Measurements from ENCODE around the gene PFKL. TPM values are rescaled to one million over a fixed set of nuclear protein-coding genes. Genes with fewer than 3 reads are reported as not detected.

Gene PFKL
- total and polyA plus RNA-seq, 2 donors (not counting 1 experiment from before 2014, with no cell fraction given): 267 to 318 TPM

DNA sequence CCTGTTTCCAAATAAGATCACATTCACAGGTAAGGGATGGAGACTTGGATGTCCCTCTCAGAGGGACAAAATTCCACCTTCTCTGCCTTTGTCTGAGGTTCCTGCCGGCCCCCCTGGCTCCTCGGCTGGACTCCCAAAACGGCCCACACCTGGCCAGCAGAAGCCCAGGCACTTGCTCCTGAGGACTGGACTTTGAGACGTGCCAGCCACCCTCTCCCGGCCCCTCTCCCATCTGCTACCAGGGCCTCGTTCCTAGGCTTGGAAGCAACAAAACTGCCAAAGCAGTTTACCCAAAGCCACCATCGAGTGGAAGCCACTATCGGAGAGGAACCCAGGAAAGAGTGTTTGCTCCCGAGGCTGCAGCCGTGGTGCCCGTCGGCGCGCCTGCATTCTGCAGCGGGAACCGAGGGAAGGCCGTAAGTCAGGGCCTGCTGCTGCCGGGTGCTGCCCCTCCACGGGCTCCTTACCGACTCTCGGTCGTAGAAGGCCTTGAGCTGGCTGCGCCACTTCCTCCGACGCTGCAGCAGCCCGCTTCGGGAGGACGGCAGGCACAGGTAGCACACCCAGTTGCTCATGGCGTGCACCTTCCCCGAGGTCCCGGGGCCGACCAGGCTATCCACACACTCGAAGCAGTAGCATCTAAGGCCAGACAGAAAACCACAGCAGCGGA lies 41.7 kb upstream of the PFKL start:
- no peak overlapping the region for H3K27ac ChIP-seq (ENCODE audit: low read length in 2 of 2)
- no peaks in the 10 kb centered on the region for H3K79me2 ChIP-seq (ENCODE audit: control insufficient read depth, insufficient read depth, low read length)
- Mint-ChIP-seq H3K4me3 (no peak overlapping the region), H3K9me3 (ENCODE audit: insufficient read depth) (no peaks in the 10 kb centered on the region), H3K4me1 (peaks cover 3% of the 10 kb centered on the region), H3K27me3 (peaks cover 2% of the 10 kb centered on the region), H3K27ac (no peak overlapping the region)
- ChIA-PET POLR2A (no interaction called here), CTCF (interaction anchor here (1.0 kb wide), 1 partner anchor 8 kb away, joined by 3 read pairs; no protein-coding TSS in a partner anchor)
- H3K9me3 ChIP-seq (ENCODE audit: control extremely low read depth in 1 of 3, control insufficient read depth in 2 of 3, insufficient read depth in 1 of 3, low read length in 2 of 3): no peaks in the 10 kb centered on the region
- TF ChIP-seq EZH2 (IDR thresholded peaks at IDR 0.05; ENCODE audit: borderline replicate concordance, insufficient read depth, low read depth, low read length, poor library complexity, severe bottlenecking): no peak
- no peaks in the 10 kb centered on the region for H3K36me3 ChIP-seq (replicated peaks in 1 of 2; ENCODE audit: control extremely low read depth in 1 of 2, control insufficient read depth in 1 of 2, extremely low read depth in 1 of 2, insufficient read depth in 2 of 2, low read length in 1 of 2)
- intact Hi-C loops (cut with micrococcal nuclease): no loop called here
- ATAC-seq (ENCODE audit: low read depth) (no peak), DNase-seq (no peak)
- no peak overlapping the region for H3K4me3 ChIP-seq (ENCODE audit: control extremely low read depth in 1 of 5, extremely low read depth in 1 of 5, insufficient read depth in 1 of 5, low read depth in 2 of 5, low read length in 4 of 5)
- WGBS (ENCODE audit: insufficient coverage): 95% methylated on average over 34 of the region's 34 CpGs
- H4K20me1 ChIP-seq (ENCODE audit: control insufficient read depth, insufficient read depth, low read length, poor library complexity, severe bottlenecking): no peaks in the 10 kb centered on the region
- H2AFZ ChIP-seq (ENCODE audit: insufficient read depth, low read depth, low read length, poor library complexity, severe bottlenecking): no peak overlapping the region
- peaks cover 0 to 6% of the 10 kb centered on the region in 2 donors for H3K4me1 ChIP-seq (ENCODE audit: control insufficient read depth in 2 of 2, insufficient read depth in 2 of 2, low read length in 2 of 2)
- no peak overlapping the region for H3K4me2 ChIP-seq (replicated peaks; ENCODE audit: low read depth, low read length, poor library complexity, severe bottlenecking)
- no peak overlapping the region for H3K9ac ChIP-seq (ENCODE audit: low read length)
- peaks cover 0 to 7% (median 0%) of the 10 kb centered on the region in 4 experiments for H3K27me3 ChIP-seq (replicated peaks in 1 of 4; ENCODE audit: control extremely low read depth in 1 of 4, control insufficient read depth in 3 of 4, insufficient read depth in 4 of 4, low read length in 3 of 4)

GRCh38 chr21:44259082-44259705 lies 40.7 kb upstream of the PFKL start:
- TF ChIP-seq CTCF (IDR thresholded peaks at IDR 0.05) (no peak), EZH2 (IDR thresholded peaks at IDR 0.05; ENCODE audit: borderline replicate concordance, insufficient read depth, low read depth, low read length, poor library complexity, severe bottlenecking) (no peak)
- Histone ChIP-seq H4K20me1 (ENCODE audit: control insufficient read depth, insufficient read depth, low read length, poor library complexity, severe bottlenecking) (no peaks in the 10 kb centered on the region), H2AFZ (ENCODE audit: insufficient read depth, low read depth, low read length, poor library complexity, severe bottlenecking) (no peak overlapping the region), H3K4me1 (ENCODE audit: control insufficient read depth in 2 of 2, insufficient read depth in 2 of 2, low read length in 2 of 2) (peaks cover 0 to 4% of the 10 kb centered on the region in 2 donors), H3K36me3 (replicated peaks in 1 of 2; ENCODE audit: control extremely low read depth in 1 of 2, control insufficient read depth in 1 of 2, extremely low read depth in 1 of 2, insufficient read depth in 2 of 2, low read length in 1 of 2) (no peaks in the 10 kb centered on the region), H3K27me3 (replicated peaks in 1 of 4; ENCODE audit: control extremely low read depth in 1 of 4, control insufficient read depth in 3 of 4, insufficient read depth in 4 of 4, low read length in 3 of 4) (peaks cover 0 to 4% (median 0%) of the 10 kb centered on the region in 4 experiments), H3K27ac (ENCODE audit: low read length in 2 of 2) (no peak overlapping the region), H3K9me3 (ENCODE audit: control extremely low read depth in 1 of 3, control insufficient read depth in 2 of 3, insufficient read depth in 1 of 3, low read length in 2 of 3) (no peaks in the 10 kb centered on the region), H3K4me2 (replicated peaks; ENCODE audit: low read depth, low read length, poor library complexity, severe bottlenecking) (no peak overlapping the region), H3K4me3 (ENCODE audit: control extremely low read depth in 1 of 5, extremely low read depth in 1 of 5, insufficient read depth in 1 of 5, low read depth in 2 of 5, low read length in 4 of 5) (no peak overlapping the region), H3K79me2 (ENCODE audit: control insufficient read depth, insufficient read depth, low read length) (no peaks in the 10 kb centered on the region), H3K9ac (ENCODE audit: low read length) (no peak overlapping the region)
- CTCF ChIA-PET: no interaction called here
- intact Hi-C loops (cut with micrococcal nuclease): no loop called here
- Mint-ChIP-seq H3K9me3 (ENCODE audit: insufficient read depth) (no peaks in the 10 kb centered on the region), H3K27me3 (peaks cover 2% of the 10 kb centered on the region), H3K4me1 (peaks cover 3% of the 10 kb centered on the region), H3K4me3 (no peak overlapping the region), H3K27ac (no peak overlapping the region)
- POLR2A ChIA-PET: no interaction called here
- no peak for ATAC-seq (ENCODE audit: low read depth)
- 93% methylated on average over 16 of the region's 22 CpGs for WGBS (ENCODE audit: insufficient coverage)
- no peak for DNase-seq
